ENCODE results near the gene STRA6. TPM values are rescaled to one million over a fixed set of nuclear protein-coding genes. Genes with fewer than 3 reads are reported as not detected.

STRA6 gene
- total RNA-seq, 1 donor from 2014 or later = 1.8 TPM

- Histone ChIP-seq H3K36me3 (ENCODE audit: control insufficient read depth, insufficient read depth, low read length) (no peaks in the 10 kb centered on the region), H3K27me3 (ENCODE audit: control insufficient read depth, insufficient read depth, low read length) (peaks cover 10% of the 10 kb centered on the region), H3K4me3 (ENCODE audit: low read depth, low read length) (no peak overlapping the region)
- no peak for DNase-seq (ENCODE audit: low read depth)
- TF ChIP-seq CTCF (IDR thresholded peaks at IDR 0.05; ENCODE audit: insufficient read depth, low read length, poor library complexity, severe bottlenecking) = no peak
Observed at GRCh38 chr15:74171965-74172541, 30.5 kb downstream of the STRA6 start.

GRCh38 chr15:74170875-74171578, 31.6 kb downstream of the STRA6 start:
- DNase-seq (ENCODE audit: low read depth) = no peak
- no peak for TF ChIP-seq CTCF (IDR thresholded peaks at IDR 0.05; ENCODE audit: insufficient read depth, low read length, poor library complexity, severe bottlenecking)
- Histone ChIP-seq H3K36me3 (ENCODE audit: control insufficient read depth, insufficient read depth, low read length) (no peaks in the 10 kb centered on the region), H3K27me3 (ENCODE audit: control insufficient read depth, insufficient read depth, low read length) (peaks cover 10% of the 10 kb centered on the region), H3K4me3 (ENCODE audit: low read depth, low read length) (no peak overlapping the region)

GRCh38 chr15:74170071-74170844, 32.3 kb downstream of the STRA6 start:
- no peak overlapping the region for H3K4me3 ChIP-seq (ENCODE audit: low read depth, low read length)
- no peak for TF ChIP-seq CTCF (IDR thresholded peaks at IDR 0.05; ENCODE audit: insufficient read depth, low read length, poor library complexity, severe bottlenecking)
- H3K36me3 ChIP-seq (ENCODE audit: control insufficient read depth, insufficient read depth, low read length) = no peaks in the 10 kb centered on the region
- no peak for DNase-seq (ENCODE audit: low read depth)
- peaks cover 10% of the 10 kb centered on the region for H3K27me3 ChIP-seq (ENCODE audit: control insufficient read depth, insufficient read depth, low read length)

GRCh38 chr15:74168711-74169126, 33.9 kb downstream of the STRA6 start:
- no peaks in the 10 kb centered on the region for H3K36me3 ChIP-seq (ENCODE audit: control insufficient read depth, insufficient read depth, low read length)
- no peak for DNase-seq (ENCODE audit: low read depth)
- TF ChIP-seq CTCF (IDR thresholded peaks at IDR 0.05; ENCODE audit: insufficient read depth, low read length, poor library complexity, severe bottlenecking) = no peak
- H3K4me3 ChIP-seq (ENCODE audit: low read depth, low read length) = no peak overlapping the region
- peaks cover 10% of the 10 kb centered on the region for H3K27me3 ChIP-seq (ENCODE audit: control insufficient read depth, insufficient read depth, low read length)

GRCh38 chr15:74167891-74168331, 34.7 kb downstream of the STRA6 start:
- DNase-seq (ENCODE audit: low read depth) = no peak
- Histone ChIP-seq H3K4me3 (ENCODE audit: low read depth, low read length) (no peak overlapping the region), H3K36me3 (ENCODE audit: control insufficient read depth, insufficient read depth, low read length) (no peaks in the 10 kb centered on the region), H3K27me3 (ENCODE audit: control insufficient read depth, insufficient read depth, low read length) (peaks cover 10% of the 10 kb centered on the region)
- no peak for TF ChIP-seq CTCF (IDR thresholded peaks at IDR 0.05; ENCODE audit: insufficient read depth, low read length, poor library complexity, severe bottlenecking)
